VCaP (cell line): ENCODE data around the gene IGFBP3.

Experiments used
- H3K27ac ChIP-seq: fragments of 450-650 bp; 2 replicates; pipeline ENCODE4 v1.5.1; 2017
- TF ChIP-seq, protein P1 (sequence below): fragments of 450-650 bp; conservative IDR thresholded peaks from 2 replicates; pipeline ENCODE4 v1.5.1; 2017; ENCODE audit warnings: mild to moderate bottlenecking, moderate library complexity

IGFBP3 gene

DNA sequence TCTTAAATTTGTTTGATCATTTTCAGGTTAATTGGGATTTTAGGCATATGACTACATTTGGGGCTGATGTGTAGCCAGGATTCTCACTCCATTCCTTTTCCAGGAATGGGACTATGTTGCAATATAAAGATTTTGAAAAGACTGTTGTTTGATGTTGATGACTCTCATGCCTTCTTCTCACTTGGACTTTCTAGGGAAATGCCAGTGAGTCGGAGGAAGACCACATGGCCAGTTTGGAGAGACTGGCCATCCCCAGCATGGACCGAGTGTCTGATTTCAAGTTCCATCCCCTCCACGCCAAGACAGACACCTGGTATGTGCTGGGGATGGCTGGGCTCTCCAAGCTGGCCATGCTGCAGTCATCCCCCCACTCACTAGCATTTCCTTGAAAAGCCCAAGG, 5.5 kb downstream of the IGFBP3 start:
- no peak overlapping the region for H3K27ac ChIP-seq
- TF ChIP-seq, protein P1, sequence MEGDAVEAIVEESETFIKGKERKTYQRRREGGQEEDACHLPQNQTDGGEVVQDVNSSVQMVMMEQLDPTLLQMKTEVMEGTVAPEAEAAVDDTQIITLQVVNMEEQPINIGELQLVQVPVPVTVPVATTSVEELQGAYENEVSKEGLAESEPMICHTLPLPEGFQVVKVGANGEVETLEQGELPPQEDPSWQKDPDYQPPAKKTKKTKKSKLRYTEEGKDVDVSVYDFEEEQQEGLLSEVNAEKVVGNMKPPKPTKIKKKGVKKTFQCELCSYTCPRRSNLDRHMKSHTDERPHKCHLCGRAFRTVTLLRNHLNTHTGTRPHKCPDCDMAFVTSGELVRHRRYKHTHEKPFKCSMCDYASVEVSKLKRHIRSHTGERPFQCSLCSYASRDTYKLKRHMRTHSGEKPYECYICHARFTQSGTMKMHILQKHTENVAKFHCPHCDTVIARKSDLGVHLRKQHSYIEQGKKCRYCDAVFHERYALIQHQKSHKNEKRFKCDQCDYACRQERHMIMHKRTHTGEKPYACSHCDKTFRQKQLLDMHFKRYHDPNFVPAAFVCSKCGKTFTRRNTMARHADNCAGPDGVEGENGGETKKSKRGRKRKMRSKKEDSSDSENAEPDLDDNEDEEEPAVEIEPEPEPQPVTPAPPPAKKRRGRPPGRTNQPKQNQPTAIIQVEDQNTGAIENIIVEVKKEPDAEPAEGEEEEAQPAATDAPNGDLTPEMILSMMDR, result no peak

DNA sequence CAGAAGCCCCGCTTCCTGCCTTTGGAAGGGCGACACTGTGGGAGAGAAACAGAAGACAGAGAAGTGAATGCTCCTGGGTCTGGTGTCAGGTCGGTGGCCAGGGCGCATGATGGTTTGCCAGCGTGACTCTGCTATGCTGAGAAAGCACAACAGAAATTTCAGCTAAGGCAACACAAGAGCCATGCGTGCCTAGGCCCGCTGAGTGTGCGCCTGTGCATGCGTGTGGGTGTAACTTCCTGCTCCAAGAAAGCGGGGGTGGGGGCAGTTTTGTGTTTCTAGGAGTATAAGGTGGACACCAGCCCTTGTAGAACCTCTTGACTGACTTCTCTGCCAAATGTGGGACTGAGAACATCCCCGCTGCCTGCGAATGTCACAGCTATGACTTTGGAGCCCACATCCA, 6.2 kb downstream of the IGFBP3 start:
- no peak overlapping the region for H3K27ac ChIP-seq
- TF ChIP-seq, protein P1, result no peak

DNA sequence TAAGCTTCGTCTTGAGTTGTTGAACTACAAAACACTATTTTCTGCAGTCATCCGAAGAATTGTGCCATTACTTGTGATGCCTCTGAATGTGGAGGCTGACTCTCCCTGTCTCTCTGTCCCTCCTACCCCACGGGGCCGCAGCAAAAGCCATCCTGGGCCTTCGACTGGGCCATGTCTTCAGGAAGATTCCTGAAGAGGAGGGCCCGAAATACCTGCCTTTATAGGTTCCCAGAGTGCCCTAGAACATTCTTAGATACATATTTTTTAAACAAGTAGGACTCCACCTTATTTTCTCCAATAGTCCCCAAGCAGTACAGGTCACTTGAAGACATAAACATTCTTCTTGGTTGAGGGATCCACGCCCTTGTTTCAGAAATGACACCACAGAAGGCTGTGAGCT, 8.1 kb downstream of the IGFBP3 start:
- TF ChIP-seq, protein P1, result no peak
- H3K27ac ChIP-seq, result no peak overlapping the region

GRCh38 chr7:45911311-45911710, 9.8 kb downstream of the IGFBP3 start:
- no peak overlapping the region for H3K27ac ChIP-seq
- TF ChIP-seq, protein P1, result no peak

- TF ChIP-seq, protein P1, result no peak
- H3K27ac ChIP-seq, result no peak overlapping the region
Measured at GRCh38 chr7:45910855-45911254, 10.2 kb downstream of the IGFBP3 start.

DNA sequence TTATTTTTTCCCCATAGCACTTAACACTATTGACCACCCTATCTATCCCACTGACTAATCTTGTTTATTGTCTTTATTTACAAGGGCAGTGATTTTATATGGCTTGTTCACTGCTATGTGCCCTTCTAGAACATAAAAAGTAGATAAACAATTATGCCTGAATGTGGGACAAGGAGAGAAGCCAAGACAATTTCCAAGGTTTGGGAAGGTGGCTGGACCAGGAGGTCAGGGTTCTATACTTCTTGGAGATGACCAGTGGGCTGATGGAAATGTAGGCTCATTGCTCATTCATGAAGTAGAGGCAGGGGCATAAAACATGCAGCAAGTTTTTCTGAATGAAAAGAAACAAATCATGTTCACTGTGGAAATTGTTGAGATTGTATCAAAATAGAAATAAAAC, 11.5 kb downstream of the IGFBP3 start:
- no peak overlapping the region for H3K27ac ChIP-seq
- TF ChIP-seq, protein P1, result no peak

DNA sequence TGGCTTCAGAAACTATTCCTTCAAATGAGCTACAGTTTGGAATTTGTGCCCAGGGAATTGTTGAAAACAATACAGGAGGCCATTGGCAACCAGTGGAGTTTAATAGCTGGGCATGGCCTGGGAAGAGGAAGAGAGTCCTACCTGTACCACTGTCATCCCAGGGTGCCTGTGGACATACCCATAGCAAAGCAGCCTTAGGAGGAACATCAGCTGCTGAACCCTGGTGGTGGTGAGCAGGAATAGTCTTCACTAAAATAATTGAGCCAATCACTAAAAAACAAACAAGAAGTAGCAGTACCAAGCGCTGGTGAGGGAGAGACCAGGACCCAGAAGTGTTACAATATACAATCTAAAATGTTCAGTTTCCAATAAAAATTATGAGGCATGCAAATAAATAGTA, 18.3 kb downstream of the IGFBP3 start:
- H3K27ac ChIP-seq, result no peak overlapping the region
- TF ChIP-seq, protein P1, result no peak

- TF ChIP-seq, protein P1, result no peak
- H3K27ac ChIP-seq, result no peak overlapping the region
Measured at GRCh38 chr7:45901566-45901965, 19.5 kb downstream of the IGFBP3 start.
